Effector memory CD4-positive, alpha-beta T cell (primary cell): ENCODE measurements around the gene CFAP90.

Experiments used
- DNase-seq, 3 donors: peaks; one replicate each; pipeline ENCODE4 v3.0.0-alpha.2; 2020
- H3K27ac ChIP-seq: 2 replicates; pipeline ENCODE4 v1.7.0; 2013; ENCODE audit warnings: mild to moderate bottlenecking, low read length, moderate library complexity; ENCODE audit not compliant: insufficient read depth, poor library complexity, severe bottlenecking
- H3K27me3 ChIP-seq: replicated peaks from 2 replicates; pipeline ENCODE4 v1.7.0; 2013; ENCODE audit warnings: mild to moderate bottlenecking, low read length; ENCODE audit not compliant: insufficient read depth, control insufficient read depth, poor library complexity, severe bottlenecking
- H3K36me3 ChIP-seq: 2 replicates; pipeline ENCODE4 v1.7.0; 2013; ENCODE audit warnings: mild to moderate bottlenecking, low read length, moderate library complexity; ENCODE audit not compliant: control insufficient read depth, insufficient read depth
- H3K4me1 ChIP-seq: 2 replicates; pipeline ENCODE4 v1.7.0; 2013; ENCODE audit warnings: low read length, mild to moderate bottlenecking; ENCODE audit not compliant: control insufficient read depth, insufficient read depth, poor library complexity, severe bottlenecking
- H3K4me3 ChIP-seq: 2 replicates; pipeline ENCODE4 v1.7.0; 2013; ENCODE audit warnings: low read length, low read depth, mild to moderate bottlenecking; ENCODE audit not compliant: insufficient read depth, poor library complexity, severe bottlenecking
- H3K9me3 ChIP-seq: 2 replicates; pipeline ENCODE4 v1.7.0; 2013; ENCODE audit warnings: mild to moderate bottlenecking, low read length, moderate library complexity; ENCODE audit not compliant: control insufficient read depth
- total RNA-seq, 3 donors: gene quantifications; one replicate each; lab custom pipeline; 2026; lab: John Stamatoyannopoulos, UW

The CFAP90 gene
- total RNA-seq: 0 reads per million in 3 donors

GRCh38 chr5:7850395-7851239 is at the start of gene CFAP90:
Gene CFAP90, minus strand, starts transcription at chr5:7851133. Its CDS starts 112 bp downstream, at chr5:7851021.
- Histone ChIP-seq H3K36me3 (no peaks in the 10 kb centered on the region), H3K4me3 (peak within 1 kb of the TSS; percentile 59), H3K27ac (no peak within 1 kb of the TSS), H3K27me3 (peaks cover 5% of the 10 kb centered on the region), H3K9me3 (no peaks in the 10 kb centered on the region), H3K4me1 (peaks cover 11% of the 10 kb centered on the region)
- peak; percentile 19 to 34 (median 22) for DNase-seq

- no peaks in the 10 kb centered on the region for H3K9me3 ChIP-seq
- H3K4me3 ChIP-seq: no peak overlapping the region
- no peaks in the 10 kb centered on the region for H3K27me3 ChIP-seq
- no peak overlapping the region for H3K27ac ChIP-seq
- no peaks in the 10 kb centered on the region for H3K4me1 ChIP-seq
- no peak for DNase-seq
- peaks cover 92% of the 10 kb centered on the region for H3K36me3 ChIP-seq
Measured at GRCh38 chr5:7897014-7897600, 46.2 kb upstream of the CFAP90 start.

GRCh38 chr5:7894860-7895259 is 43.9 kb upstream of the CFAP90 start:
- no peaks in the 10 kb centered on the region for H3K4me1 ChIP-seq
- DNase-seq: no peak
- no peak overlapping the region for H3K4me3 ChIP-seq
- H3K27ac ChIP-seq: no peak overlapping the region
- no peaks in the 10 kb centered on the region for H3K27me3 ChIP-seq
- H3K36me3 ChIP-seq: peaks cover 88% of the 10 kb centered on the region
- H3K9me3 ChIP-seq: no peaks in the 10 kb centered on the region

- Histone ChIP-seq H3K27ac (no peak overlapping the region), H3K27me3 (no peaks in the 10 kb centered on the region), H3K4me1 (no peaks in the 10 kb centered on the region), H3K36me3 (peaks cover 88% of the 10 kb centered on the region), H3K9me3 (no peaks in the 10 kb centered on the region), H3K4me3 (no peak overlapping the region)
- no peak for DNase-seq
Measured at GRCh38 chr5:7894439-7894838, 43.5 kb upstream of the CFAP90 start.

- no peaks in the 10 kb centered on the region for H3K27me3 ChIP-seq
- H3K9me3 ChIP-seq: no peaks in the 10 kb centered on the region
- no peak for DNase-seq
- H3K4me3 ChIP-seq: no peak overlapping the region
- no peak overlapping the region for H3K27ac ChIP-seq
- peaks cover 63% of the 10 kb centered on the region for H3K36me3 ChIP-seq
- no peaks in the 10 kb centered on the region for H3K4me1 ChIP-seq
Measured at GRCh38 chr5:7888901-7889300, 38.0 kb upstream of the CFAP90 start.

GRCh38 chr5:7886849-7887475 is 36.0 kb upstream of the CFAP90 start:
- H3K4me3 ChIP-seq: no peak overlapping the region
- H3K4me1 ChIP-seq: no peaks in the 10 kb centered on the region
- no peaks in the 10 kb centered on the region for H3K27me3 ChIP-seq
- no peaks in the 10 kb centered on the region for H3K9me3 ChIP-seq
- peaks cover 63% of the 10 kb centered on the region for H3K36me3 ChIP-seq
- H3K27ac ChIP-seq: no peak overlapping the region
- no peak for DNase-seq

- Histone ChIP-seq H3K9me3 (no peaks in the 10 kb centered on the region), H3K4me3 (no peak overlapping the region), H3K27ac (no peak overlapping the region), H3K36me3 (peaks cover 73% of the 10 kb centered on the region), H3K4me1 (no peaks in the 10 kb centered on the region), H3K27me3 (no peaks in the 10 kb centered on the region)
- DNase-seq: no peak
Measured at GRCh38 chr5:7884491-7885267, 33.7 kb upstream of the CFAP90 start.

GRCh38 chr5:7882926-7883325 is 32.0 kb upstream of the CFAP90 start:
- DNase-seq: no peak
- peaks cover 72% of the 10 kb centered on the region for H3K36me3 ChIP-seq

GRCh38 chr5:7881816-7882215 is 30.9 kb upstream of the CFAP90 start:
- Histone ChIP-seq H3K36me3 (peaks cover 72% of the 10 kb centered on the region), H3K27ac (no peak overlapping the region)

More at GRCh38 chr5:7882926-7883325, 32.0 kb upstream of the CFAP90 start:
- H3K4me3 ChIP-seq: no peak overlapping the region
- H3K27me3 ChIP-seq: no peaks in the 10 kb centered on the region
- H3K27ac ChIP-seq: no peak overlapping the region
- no peaks in the 10 kb centered on the region for H3K4me1 ChIP-seq
- no peaks in the 10 kb centered on the region for H3K9me3 ChIP-seq

More at GRCh38 chr5:7881816-7882215, 30.9 kb upstream of the CFAP90 start:
- DNase-seq: no peak
- H3K9me3 ChIP-seq: no peaks in the 10 kb centered on the region
- no peaks in the 10 kb centered on the region for H3K27me3 ChIP-seq
- no peaks in the 10 kb centered on the region for H3K4me1 ChIP-seq
- no peak overlapping the region for H3K4me3 ChIP-seq
